OCI-LY1 (cell line): ENCODE measurements around the gene HLF.

Source experiments
- H2AFZ ChIP-seq: fragments of 200-600 bp; sonication (generic), shearing (Covaris generic); 2 replicates; pipeline ENCODE4 v1.6.0; 2014; ENCODE audit warnings: antibody characterized with exemption, mild to moderate bottlenecking, low read length
- H3F3A ChIP-seq: fragments of 200-600 bp; sonication (generic), shearing (Covaris generic); 2 replicates; pipeline ENCODE4 v1.6.0; 2014; ENCODE audit warnings: mild to moderate bottlenecking, antibody characterized with exemption, low read length, moderate library complexity; ENCODE audit not compliant: insufficient read depth
- H3K27ac ChIP-seq: fragments of 200-600 bp; sonication (generic); 2 replicates; pipeline ENCODE4 v1.5.1; 2014; ENCODE audit warnings: low read length, mixed run types, mild to moderate bottlenecking, low read depth; ENCODE audit not compliant: poor library complexity, severe bottlenecking
- H3K27me3 ChIP-seq: fragments of 200-600 bp; sonication (generic); 2 replicates; pipeline ENCODE4 v1.6.0; 2014; ENCODE audit warnings: antibody characterized with exemption, mild to moderate bottlenecking, low read length, moderate library complexity; ENCODE audit not compliant: insufficient read depth
- H3K36me3 ChIP-seq: fragments of 200-600 bp; sonication (generic); 2 replicates; pipeline ENCODE4 v1.6.1; 2014; ENCODE audit warnings: mild to moderate bottlenecking, antibody characterized with exemption, low read length, moderate library complexity, mixed read lengths; ENCODE audit not compliant: insufficient read depth
- H3K4me1 ChIP-seq: fragments of 200-600 bp; sonication (generic); 2 replicates; pipeline ENCODE4 v1.5.1; 2014; ENCODE audit warnings: mild to moderate bottlenecking, low read length, moderate library complexity; ENCODE audit not compliant: insufficient read depth, severe bottlenecking
- H3K4me2 ChIP-seq: fragments of 200-600 bp; sonication (generic), shearing (Covaris generic); 2 replicates; pipeline ENCODE4 v1.6.1; 2014; ENCODE audit warnings: low read length
- H3K4me3 ChIP-seq: fragments of 200-600 bp; sonication (generic); 2 replicates; pipeline ENCODE4 v1.5.1; 2014; ENCODE audit warnings: low read length, low read depth, mild to moderate bottlenecking, mixed read lengths; ENCODE audit not compliant: poor library complexity, severe bottlenecking
- H3K79me2 ChIP-seq: fragments of 200-600 bp; shearing (Covaris generic); 2 replicates; pipeline ENCODE4 v1.6.1; 2016; ENCODE audit warnings: mixed run types, low read length, mixed read lengths; ENCODE audit not compliant: insufficient read depth
- H3K9ac ChIP-seq: fragments of 200-600 bp; sonication (generic), shearing (Covaris generic); 2 replicates; pipeline ENCODE4 v1.6.1; 2014; ENCODE audit warnings: mild to moderate bottlenecking, low read length, mixed read lengths
- H3K9me2 ChIP-seq: fragments of 200-600 bp; sonication (generic), shearing (Covaris generic); 2 replicates; pipeline ENCODE4 v1.6.1; 2014; ENCODE audit warnings: low read depth, mild to moderate bottlenecking, low read length, mixed read lengths
- H3K9me3 ChIP-seq: fragments of 200-600 bp; shearing (Covaris generic); 2 replicates; pipeline ENCODE4 v1.6.1; 2014; ENCODE audit warnings: low read length, mixed read lengths
- H4K20me1 ChIP-seq: fragments of 200-600 bp; sonication (generic), shearing (Covaris generic); 2 replicates; pipeline ENCODE4 v1.6.0; 2016; ENCODE audit warnings: mild to moderate bottlenecking, low read length; ENCODE audit not compliant: insufficient read depth
- EZH2 ChIP-seq: fragments of 200-600 bp; sonication (generic), shearing (Covaris generic); IDR thresholded peaks from 2 replicates; pipeline ENCODE4 v1.8.0; 2017; ENCODE audit warnings: borderline replicate concordance, mixed run types, mild to moderate bottlenecking, antibody characterized with exemption, low read length, moderate library complexity, mixed read lengths
- TF ChIP-seq, protein P1 (sequence below): fragments of 200-600 bp; sonication (generic), shearing (Covaris generic); IDR thresholded peaks from 2 replicates; pipeline ENCODE4 v1.5.1; 2017; ENCODE audit warnings: mild to moderate bottlenecking, antibody characterized with exemption, low read length, moderate library complexity, mixed read lengths

Gene HLF

DNA sequence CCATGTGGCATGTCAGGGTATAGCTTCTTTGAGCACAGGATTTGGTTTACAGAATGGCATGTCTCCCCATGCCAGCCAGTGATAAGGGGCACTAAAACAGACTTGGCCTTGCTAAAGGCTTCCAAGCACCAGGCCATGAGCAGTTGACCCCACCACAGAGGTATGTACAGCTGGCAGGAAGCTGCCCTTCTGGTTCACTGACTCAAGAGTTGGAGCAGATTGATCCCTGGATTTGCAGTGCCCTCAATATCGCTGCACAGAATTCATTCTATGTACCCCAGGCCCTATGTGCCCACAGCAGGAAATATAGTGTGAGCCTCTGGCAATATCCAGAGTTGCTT, 24.3 kb downstream of the HLF start:
- TF ChIP-seq EZH2: no peak
- TF ChIP-seq, protein P1, sequence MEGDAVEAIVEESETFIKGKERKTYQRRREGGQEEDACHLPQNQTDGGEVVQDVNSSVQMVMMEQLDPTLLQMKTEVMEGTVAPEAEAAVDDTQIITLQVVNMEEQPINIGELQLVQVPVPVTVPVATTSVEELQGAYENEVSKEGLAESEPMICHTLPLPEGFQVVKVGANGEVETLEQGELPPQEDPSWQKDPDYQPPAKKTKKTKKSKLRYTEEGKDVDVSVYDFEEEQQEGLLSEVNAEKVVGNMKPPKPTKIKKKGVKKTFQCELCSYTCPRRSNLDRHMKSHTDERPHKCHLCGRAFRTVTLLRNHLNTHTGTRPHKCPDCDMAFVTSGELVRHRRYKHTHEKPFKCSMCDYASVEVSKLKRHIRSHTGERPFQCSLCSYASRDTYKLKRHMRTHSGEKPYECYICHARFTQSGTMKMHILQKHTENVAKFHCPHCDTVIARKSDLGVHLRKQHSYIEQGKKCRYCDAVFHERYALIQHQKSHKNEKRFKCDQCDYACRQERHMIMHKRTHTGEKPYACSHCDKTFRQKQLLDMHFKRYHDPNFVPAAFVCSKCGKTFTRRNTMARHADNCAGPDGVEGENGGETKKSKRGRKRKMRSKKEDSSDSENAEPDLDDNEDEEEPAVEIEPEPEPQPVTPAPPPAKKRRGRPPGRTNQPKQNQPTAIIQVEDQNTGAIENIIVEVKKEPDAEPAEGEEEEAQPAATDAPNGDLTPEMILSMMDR: no peak
- H3K4me1 ChIP-seq: no peaks in the 10 kb centered on the region
- H2AFZ ChIP-seq: no peak overlapping the region
- no peaks in the 10 kb centered on the region for H3F3A ChIP-seq
- H3K79me2 ChIP-seq: no peaks in the 10 kb centered on the region
- no peaks in the 10 kb centered on the region for H3K36me3 ChIP-seq
- H3K4me2 ChIP-seq: no peak overlapping the region
- 0 out of 2 replicates have a peak, but pooled peaks cover 3% of the 10 kb centered on the region for H3K27me3 ChIP-seq
- H3K9me2 ChIP-seq: no peaks in the 10 kb centered on the region
- no peaks in the 10 kb centered on the region for H3K9me3 ChIP-seq
- H3K27ac ChIP-seq: no peak overlapping the region
- no peak overlapping the region for H3K4me3 ChIP-seq
- no peaks in the 10 kb centered on the region for H4K20me1 ChIP-seq
- H3K9ac ChIP-seq: no peak overlapping the region

DNA sequence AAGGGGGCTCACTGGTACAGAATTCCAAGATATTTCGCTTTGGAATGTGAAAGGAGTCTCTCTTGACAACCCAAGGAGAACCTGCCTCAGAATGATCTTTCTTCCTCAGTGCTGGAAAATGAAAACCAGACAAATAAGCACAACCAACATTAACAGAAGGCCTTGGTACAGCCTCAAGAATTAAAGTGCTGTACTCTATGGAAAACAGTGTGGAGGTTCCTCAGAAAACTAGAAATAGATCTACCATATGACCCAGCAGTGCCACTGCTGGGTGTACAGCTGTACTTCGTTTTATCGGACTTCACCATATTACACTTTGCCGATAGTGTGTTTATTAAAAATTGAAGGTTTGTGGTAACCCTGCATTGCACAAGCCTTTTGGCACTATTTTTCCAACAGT, 25.2 kb downstream of the HLF start:
- Histone ChIP-seq H4K20me1 (no peaks in the 10 kb centered on the region), H2AFZ (no peak overlapping the region), H3K9me3 (no peaks in the 10 kb centered on the region), H3K4me3 (no peak overlapping the region), H3K4me1 (no peaks in the 10 kb centered on the region), H3K9ac (no peak overlapping the region), H3K79me2 (no peaks in the 10 kb centered on the region), H3K4me2 (no peak overlapping the region), H3K27me3 (0 out of 2 replicates have a peak, but pooled peaks cover 3% of the 10 kb centered on the region), H3K27ac (no peak overlapping the region), H3K36me3 (no peaks in the 10 kb centered on the region), H3F3A (no peaks in the 10 kb centered on the region), H3K9me2 (no peaks in the 10 kb centered on the region)
- TF ChIP-seq, protein P1: no peak
- no peak for TF ChIP-seq EZH2

DNA sequence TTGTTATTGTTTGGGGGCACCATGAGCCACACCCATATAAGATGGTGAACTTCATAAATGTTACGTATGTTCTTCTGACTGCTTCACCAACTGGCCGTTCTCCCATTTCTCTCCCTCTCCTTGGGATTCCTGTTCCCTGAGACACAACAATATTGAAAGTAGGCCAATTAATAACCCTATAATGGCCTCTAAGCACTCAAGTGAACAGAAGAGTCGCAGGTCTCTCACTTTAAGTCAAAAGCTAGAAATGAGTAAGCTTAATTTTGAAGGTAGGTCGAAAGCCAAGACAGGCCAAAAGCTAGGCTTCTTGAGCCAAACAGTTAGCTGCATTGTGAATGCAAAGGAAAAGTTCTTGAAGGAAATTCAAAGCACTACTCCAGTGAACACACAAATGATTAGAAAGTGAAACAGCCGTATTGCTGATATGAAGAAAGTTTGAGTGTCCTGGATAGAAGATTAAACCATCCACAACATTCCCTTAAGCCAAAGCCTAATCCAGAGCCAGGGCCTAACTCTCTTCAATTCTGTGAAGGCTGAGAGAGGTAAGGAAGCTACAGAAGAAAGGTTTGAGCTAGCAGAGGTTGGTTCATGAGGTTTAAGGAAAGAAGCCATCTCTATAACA, 25.8 kb downstream of the HLF start:
- Histone ChIP-seq H3K9me3 (no peaks in the 10 kb centered on the region), H3K27ac (no peak overlapping the region), H3K36me3 (no peaks in the 10 kb centered on the region), H3K79me2 (no peaks in the 10 kb centered on the region), H3K9me2 (no peaks in the 10 kb centered on the region), H3F3A (no peaks in the 10 kb centered on the region), H4K20me1 (no peaks in the 10 kb centered on the region), H3K4me2 (no peak overlapping the region), H3K9ac (no peak overlapping the region), H3K27me3 (0 out of 2 replicates have a peak, but pooled peaks cover 3% of the 10 kb centered on the region), H3K4me1 (no peaks in the 10 kb centered on the region), H2AFZ (no peak overlapping the region), H3K4me3 (no peak overlapping the region)
- TF ChIP-seq EZH2: no peak
- TF ChIP-seq, protein P1: no peak
